Fibroblast of skin of abdomen (primary cell): ENCODE data around the gene TVP23B. TPM values are rescaled to one million over a fixed set of nuclear protein-coding genes. Genes with fewer than 3 reads are reported as not detected.
"Not testable (repeated sequence)": the region's sequence is repeated elsewhere in the genome, so short reads cannot be mapped to it uniquely, and the experiment has no call there.

Experiments used
- DNase-seq: peaks from one replicate; pipeline ENCODE4 v3.0.0-alpha.2; 2013
- polyA plus RNA-seq, 2 experiments: library from polyadenylated mRNA; unstranded; fragments of 120-200 nt; gene quantifications; one replicate each; pipeline ENCODE4 v1.2.1, GENCODE V29; 2013; ENCODE audit not compliant: insufficient read length in 2 of 2

The TVP23B gene
- polyA plus RNA-seq (2013, experiment 1 of 2; ENCODE audit: insufficient read length) = 37.2 TPM
- 36.3 TPM for polyA plus RNA-seq (2013, experiment 2 of 2; ENCODE audit: insufficient read length)

- peak; percentile 96 for DNase-seq
Observed at GRCh38 chr17:18780991-18781718, at the start of gene TVP23B. Gene TVP23B (plus strand): TSS chr17:18781183. CDS start chr17:18781294, 111 bp downstream.

GRCh38 chr17:18732438-18732837, 48.5 kb upstream of the TVP23B start:
- not testable (repeated sequence) for DNase-seq

- not testable (repeated sequence) for DNase-seq
Observed at GRCh38 chr17:18733350-18733749, 47.6 kb upstream of the TVP23B start.

- DNase-seq = peak; percentile 48
Observed at GRCh38 chr17:18739616-18740391, 41.2 kb upstream of the TVP23B start.

GRCh38 chr17:18741228-18741627, 39.8 kb upstream of the TVP23B start:
- DNase-seq = not testable (repeated sequence)

- DNase-seq = not testable (repeated sequence)
Observed at GRCh38 chr17:18743699-18744421, 37.1 kb upstream of the TVP23B start, which contains the start of gene FBXW10. Gene FBXW10 (plus strand): TSS chr17:18744054. CDS start chr17:18744245, 191 bp downstream.

- not testable (repeated sequence) for DNase-seq
Observed at GRCh38 chr17:18744726-18745125, 36.3 kb upstream of the TVP23B start.

- DNase-seq = not testable (repeated sequence)
Observed at GRCh38 chr17:18746551-18746950, 34.4 kb upstream of the TVP23B start.

GRCh38 chr17:18747501-18747900, 33.5 kb upstream of the TVP23B start:
- DNase-seq = not testable (repeated sequence)

- peak; percentile 6 for DNase-seq
Observed at GRCh38 chr17:18750242-18750641, 30.7 kb upstream of the TVP23B start.

GRCh38 chr17:18753829-18754409, 27.1 kb upstream of the TVP23B start:
- DNase-seq = not testable (repeated sequence)

- DNase-seq = not testable (repeated sequence)
Observed at GRCh38 chr17:18755969-18756368, 25.0 kb upstream of the TVP23B start.

- not testable (repeated sequence) for DNase-seq
Observed at GRCh38 chr17:18757368-18758044, 23.5 kb upstream of the TVP23B start.

GRCh38 chr17:18758344-18758743, 22.6 kb upstream of the TVP23B start:
- not testable (repeated sequence) for DNase-seq

- not testable (repeated sequence) for DNase-seq
Observed at GRCh38 chr17:18760221-18760620, 20.8 kb upstream of the TVP23B start.

GRCh38 chr17:18770572-18770971, 10.4 kb upstream of the TVP23B start:
- not testable (repeated sequence) for DNase-seq

GRCh38 chr17:18771066-18771465, 9.9 kb upstream of the TVP23B start:
- DNase-seq = not testable (repeated sequence)

GRCh38 chr17:18772471-18772870, 8.5 kb upstream of the TVP23B start:
- DNase-seq = no peak

- DNase-seq = not testable (repeated sequence)
Observed at GRCh38 chr17:18781805-18782204, 822 bp downstream of the TVP23B start.

GRCh38 chr17:18785933-18786332, 5.0 kb downstream of the TVP23B start:
- DNase-seq = not testable (repeated sequence)

GRCh38 chr17:18786890-18787289, 5.9 kb downstream of the TVP23B start:
- not testable (repeated sequence) for DNase-seq
